ENCODE results near the gene ZGPAT. TPM values are rescaled to one million over a fixed set of nuclear protein-coding genes. Genes with fewer than 3 reads are reported as not detected.

The ZGPAT gene
- total and polyA plus RNA-seq, 2 of the 8 experiments (the other 6 are each of a cell fraction or from before 2014, with no cell fraction given), result 14.5 to 21.4 TPM

DNA sequence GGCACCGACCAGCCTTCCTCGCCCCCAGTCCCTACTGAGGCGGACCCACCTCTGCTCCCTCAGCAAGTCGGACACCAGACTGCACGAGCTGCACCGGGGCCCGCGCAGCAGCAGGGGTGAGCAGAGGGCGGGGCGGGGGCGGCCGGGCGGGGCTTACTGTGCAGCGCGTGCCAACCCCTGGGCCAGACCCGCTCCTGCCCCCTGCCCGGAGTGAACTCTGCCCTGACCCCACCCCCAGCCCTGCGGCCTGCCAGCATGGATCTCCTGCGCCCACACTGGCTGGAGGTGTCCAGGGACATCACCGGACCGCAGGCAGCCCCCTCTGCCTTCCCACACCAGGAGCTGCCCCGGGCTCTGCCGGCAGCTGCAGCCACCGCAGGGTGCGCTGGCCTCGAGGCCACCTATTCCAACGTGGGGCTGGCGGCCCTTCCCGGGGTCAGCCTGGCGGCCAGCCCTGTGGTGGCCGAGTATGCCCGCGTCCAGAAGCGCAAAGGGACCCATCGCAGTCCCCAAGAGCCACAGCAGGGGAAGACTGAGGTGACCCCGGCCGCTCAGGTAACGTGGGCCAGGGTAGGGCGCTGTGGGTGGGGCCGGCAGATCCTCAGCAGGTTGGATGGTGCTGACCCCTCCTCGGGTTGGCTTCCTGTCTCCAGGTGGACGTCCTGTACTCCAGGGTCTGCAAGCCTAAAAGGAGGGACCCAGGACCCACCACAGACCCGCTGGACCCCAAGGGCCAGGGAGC lies 30.3 kb downstream of the ZGPAT start (continued):
- TF ChIP-seq RAD21 (IDR thresholded peaks at IDR 0.05 in 1 of 2, conservative IDR thresholded peaks at IDR 0.05 in 1 of 2; ENCODE audit: low read depth in 2 of 2, low read length in 2 of 2) (no peak), GABPA (IDR thresholded peaks at IDR 0.05; ENCODE audit: borderline replicate concordance, insufficient read depth, low read length) (no peak), BCL11A (IDR thresholded peaks at IDR 0.05; ENCODE audit: low read depth in 2 of 2, low read length in 2 of 2) (no peak), SP4 (IDR thresholded peaks at IDR 0.05; ENCODE audit: low read length) (no peak), HDAC6 (IDR thresholded peaks at IDR 0.05; ENCODE audit: low read depth, low read length) (no peak)

Measured in H1 (cell line).